ENCODE measurements around the gene CPNE4. TPM values are rescaled to one million over a fixed set of nuclear protein-coding genes. Genes with fewer than 3 reads are reported as not detected.

CPNE4 gene
- total and polyA plus RNA-seq, 4 donors, result 0.02 to 1.6 (median 0.29) TPM

DNA sequence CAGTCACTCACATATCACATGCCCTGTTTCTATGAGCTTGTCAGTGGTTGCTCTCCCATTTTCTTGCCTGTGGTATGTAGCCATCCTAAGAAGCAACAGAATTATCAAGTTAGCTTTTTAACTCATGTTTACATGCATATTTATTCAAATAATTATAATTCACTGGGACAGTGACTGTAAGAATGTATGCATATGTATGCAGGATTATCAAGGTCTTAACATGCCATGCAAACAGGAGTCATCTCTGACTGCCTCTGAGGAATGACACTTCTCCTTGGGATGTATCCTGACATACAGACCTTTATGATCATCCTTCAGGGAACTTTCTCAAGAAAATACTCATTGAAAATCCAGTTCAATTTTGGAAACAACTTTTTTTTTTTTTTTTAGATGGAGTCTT, 240.9 kb downstream of the CPNE4 start:
- no peak overlapping the region for H3K9ac ChIP-seq (ENCODE audit: insufficient read depth in 1 of 2, low read length in 2 of 2)
- no peak overlapping the region for H3K27ac ChIP-seq (ENCODE audit: low read depth in 1 of 2, low read length in 1 of 2)
- TF ChIP-seq CTCF (IDR thresholded peaks at IDR 0.05; ENCODE audit: control extremely low read depth, extremely low read depth), result no peak
- no peak overlapping the region for H3K4me3 ChIP-seq
- H3K27me3 ChIP-seq (ENCODE audit: control insufficient read depth in 3 of 3, insufficient read depth in 3 of 3, low read length in 2 of 3), result peaks cover 0 to 4% (median 0%) of the 10 kb centered on the region in 3 donors
- H3K9me3 ChIP-seq (ENCODE audit: control insufficient read depth in 4 of 4, insufficient read depth in 3 of 4, low read length in 3 of 4), result no peaks in the 10 kb centered on the region
- ATAC-seq (ENCODE audit: insufficient read depth, low FRiP score) (no peak), DNase-seq (no peak)
- peaks cover 0 to 21% (median 0%) of the 10 kb centered on the region in 5 donors for H3K4me1 ChIP-seq (ENCODE audit: control insufficient read depth in 5 of 5, insufficient read depth in 5 of 5, low read length in 5 of 5)
- no peaks in the 10 kb centered on the region for H3K36me3 ChIP-seq (ENCODE audit: control insufficient read depth in 4 of 4, insufficient read depth in 4 of 4, low read length in 4 of 4)

- Histone ChIP-seq H3K36me3 (ENCODE audit: control insufficient read depth in 4 of 4, insufficient read depth in 4 of 4, low read length in 4 of 4) (no peaks in the 10 kb centered on the region), H3K9ac (ENCODE audit: insufficient read depth in 1 of 2, low read length in 2 of 2) (no peak overlapping the region), H3K27ac (ENCODE audit: low read depth in 1 of 2, low read length in 1 of 2) (peak overlapping the region in 1 of 2 donors; percentile 56), H3K27me3 (ENCODE audit: control insufficient read depth in 3 of 3, insufficient read depth in 3 of 3, low read length in 2 of 3) (peaks cover 0 to 4% (median 0%) of the 10 kb centered on the region in 3 donors), H3K4me3 (no peak overlapping the region), H3K9me3 (ENCODE audit: control insufficient read depth in 4 of 4, insufficient read depth in 3 of 4, low read length in 3 of 4) (no peaks in the 10 kb centered on the region), H3K4me1 (ENCODE audit: control insufficient read depth in 5 of 5, insufficient read depth in 5 of 5, low read length in 5 of 5) (peaks cover 0 to 10% (median 0%) of the 10 kb centered on the region in 5 donors)
- no peak for DNase-seq
- TF ChIP-seq CTCF (IDR thresholded peaks at IDR 0.05; ENCODE audit: control extremely low read depth, extremely low read depth), result no peak
- 69 to 71% methylated on average over 2 of the region's 2 CpGs for WGBS, 2 donors
- no peak for ATAC-seq (ENCODE audit: insufficient read depth, low FRiP score)
Observed at GRCh38 chr3:131789188-131789587, 245.6 kb downstream of the CPNE4 start.

GRCh38 chr3:131786386-131786785, 248.4 kb downstream of the CPNE4 start:
- peaks cover 0 to 10% (median 0%) of the 10 kb centered on the region in 5 donors for H3K4me1 ChIP-seq (ENCODE audit: control insufficient read depth in 5 of 5, insufficient read depth in 5 of 5, low read length in 5 of 5)
- no peak overlapping the region for H3K4me3 ChIP-seq
- no peaks in the 10 kb centered on the region for H3K9me3 ChIP-seq (ENCODE audit: control insufficient read depth in 4 of 4, insufficient read depth in 3 of 4, low read length in 3 of 4)
- H3K9ac ChIP-seq (ENCODE audit: insufficient read depth in 1 of 2, low read length in 2 of 2), result no peak overlapping the region
- TF ChIP-seq CTCF (IDR thresholded peaks at IDR 0.05; ENCODE audit: control extremely low read depth, extremely low read depth), result no peak
- no peak for ATAC-seq (ENCODE audit: insufficient read depth, low FRiP score)
- peaks cover 0 to 4% (median 0%) of the 10 kb centered on the region in 3 donors for H3K27me3 ChIP-seq (ENCODE audit: control insufficient read depth in 3 of 3, insufficient read depth in 3 of 3, low read length in 2 of 3)
- no peak overlapping the region for H3K27ac ChIP-seq (ENCODE audit: low read depth in 1 of 2, low read length in 1 of 2)
- DNase-seq, result no peak
- no peaks in the 10 kb centered on the region for H3K36me3 ChIP-seq (ENCODE audit: control insufficient read depth in 4 of 4, insufficient read depth in 4 of 4, low read length in 4 of 4)

DNA sequence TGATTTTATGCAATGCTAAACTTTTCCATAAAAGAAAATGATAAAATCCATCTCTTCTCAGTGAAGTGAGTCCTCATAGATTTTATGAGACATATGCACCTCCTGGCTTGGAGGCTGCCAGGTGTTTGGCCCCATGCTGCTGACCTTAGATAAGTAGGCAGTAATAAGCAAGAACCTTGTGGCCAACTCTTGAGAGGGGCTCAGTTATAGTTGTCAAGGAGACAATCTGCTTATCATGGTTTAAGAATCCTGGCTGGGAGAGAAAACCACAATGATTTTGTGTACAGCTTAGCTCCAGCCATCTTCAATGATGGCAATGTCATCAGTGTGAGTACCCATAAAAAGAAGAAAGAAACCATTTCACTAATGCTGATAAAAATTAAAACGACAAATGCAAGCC, 252.1 kb downstream of the CPNE4 start:
- 75 to 83% methylated on average over 1 of the region's 1 CpG for WGBS, 2 donors

More for the DNA sequence above, 252.1 kb downstream of the CPNE4 start:
- ATAC-seq (ENCODE audit: insufficient read depth, low FRiP score) (no peak), DNase-seq (no peak)
- no peak overlapping the region for H3K4me3 ChIP-seq
- H3K9ac ChIP-seq (ENCODE audit: insufficient read depth in 1 of 2, low read length in 2 of 2), result no peak overlapping the region
- no peak for TF ChIP-seq CTCF (IDR thresholded peaks at IDR 0.05; ENCODE audit: control extremely low read depth, extremely low read depth)
- no peaks in the 10 kb centered on the region for H3K27me3 ChIP-seq (ENCODE audit: control insufficient read depth in 3 of 3, insufficient read depth in 3 of 3, low read length in 2 of 3)
- H3K27ac ChIP-seq (ENCODE audit: low read depth in 1 of 2, low read length in 1 of 2), result no peak overlapping the region
- H3K9me3 ChIP-seq (ENCODE audit: control insufficient read depth in 4 of 4, insufficient read depth in 3 of 4, low read length in 3 of 4), result no peaks in the 10 kb centered on the region
- H3K36me3 ChIP-seq (ENCODE audit: control insufficient read depth in 4 of 4, insufficient read depth in 4 of 4, low read length in 4 of 4), result no peaks in the 10 kb centered on the region
- no peaks in the 10 kb centered on the region for H3K4me1 ChIP-seq (ENCODE audit: control insufficient read depth in 5 of 5, insufficient read depth in 5 of 5, low read length in 5 of 5)

All from lung (tissue), 12 donors.